Measurements from ENCODE around the gene NASP.
"Not testable (repeated sequence)": the region's sequence is repeated elsewhere in the genome, so short reads cannot be mapped to it uniquely, and the experiment has no call there.

NASP gene

GRCh38 chr1:45589861-45590260, 6.0 kb downstream of the NASP start:
- H3K27me3 ChIP-seq (ENCODE audit: insufficient read depth, low read depth) = no peaks in the 10 kb centered on the region
- no peak overlapping the region for H2AFZ ChIP-seq (ENCODE audit: low read depth)
- no peak overlapping the region for H3K4me3 ChIP-seq (IDR thresholded peaks at IDR 0.05; ENCODE audit: insufficient read depth, low read depth, low read length)
- H3K4me1 ChIP-seq (ENCODE audit: low read depth, poor library complexity, severe bottlenecking) = peaks cover 34% of the 10 kb centered on the region
- peaks cover 90% of the 10 kb centered on the region for H3K79me2 ChIP-seq (ENCODE audit: insufficient read depth, low read depth)
- peaks cover 6% of the 10 kb centered on the region; the same call in 1 of the 2 replicates for H3K36me3 ChIP-seq (ENCODE audit: insufficient read depth)
- peaks cover 43% of the 10 kb centered on the region for H4K20me1 ChIP-seq (ENCODE audit: insufficient read depth)
- no peak for TF ChIP-seq CTCF (conservative IDR thresholded peaks at IDR 0.05; ENCODE audit: low read depth, low read length)
- no peak overlapping the region for H3K4me2 ChIP-seq
- H3K9ac ChIP-seq = no peak overlapping the region
- no peak overlapping the region for H3K27ac ChIP-seq

- Histone ChIP-seq H3K27me3 (ENCODE audit: insufficient read depth, low read depth) (no peaks in the 10 kb centered on the region), H3K4me1 (ENCODE audit: low read depth, poor library complexity, severe bottlenecking) (peaks cover 6% of the 10 kb centered on the region), H3K9ac (no peak overlapping the region), H3K36me3 (ENCODE audit: insufficient read depth) (peaks cover 6% of the 10 kb centered on the region; the same call in 1 of the 2 replicates), H3K27ac (no peak overlapping the region), H3K4me3 (IDR thresholded peaks at IDR 0.05; ENCODE audit: insufficient read depth, low read depth, low read length) (no peak overlapping the region), H2AFZ (ENCODE audit: low read depth) (no peak overlapping the region), H3K79me2 (ENCODE audit: insufficient read depth, low read depth) (peaks cover 85% of the 10 kb centered on the region), H3K4me2 (no peak overlapping the region), H4K20me1 (ENCODE audit: insufficient read depth) (peaks cover 21% of the 10 kb centered on the region)
- no peak for TF ChIP-seq CTCF (conservative IDR thresholded peaks at IDR 0.05; ENCODE audit: low read depth, low read length)
Measured at GRCh38 chr1:45594412-45594811, 10.6 kb downstream of the NASP start.

GRCh38 chr1:45596765-45597164, 12.9 kb downstream of the NASP start:
- not testable (repeated sequence) for H2AFZ ChIP-seq (ENCODE audit: low read depth); H3K4me2 ChIP-seq; H3K27me3 ChIP-seq (ENCODE audit: insufficient read depth, low read depth); H4K20me1 ChIP-seq (ENCODE audit: insufficient read depth); H3K27ac ChIP-seq; H3K4me3 ChIP-seq (IDR thresholded peaks at IDR 0.05; ENCODE audit: insufficient read depth, low read depth, low read length); H3K36me3 ChIP-seq (ENCODE audit: insufficient read depth); H3K9ac ChIP-seq
- Histone ChIP-seq H3K79me2 (ENCODE audit: insufficient read depth, low read depth) (peaks cover 83% of the 10 kb centered on the region), H3K4me1 (ENCODE audit: low read depth, poor library complexity, severe bottlenecking) (peaks cover 10% of the 10 kb centered on the region)

GRCh38 chr1:45604239-45604638, 20.4 kb downstream of the NASP start:
- no peak overlapping the region for H3K27ac ChIP-seq
- H4K20me1 ChIP-seq (ENCODE audit: insufficient read depth) = no peaks in the 10 kb centered on the region; the same call in 1 of the 2 replicates
- no peak overlapping the region for H3K4me3 ChIP-seq (IDR thresholded peaks at IDR 0.05; ENCODE audit: insufficient read depth, low read depth, low read length)
- no peak for TF ChIP-seq CTCF (conservative IDR thresholded peaks at IDR 0.05; ENCODE audit: low read depth, low read length)
- H3K4me1 ChIP-seq (ENCODE audit: low read depth, poor library complexity, severe bottlenecking) = peaks cover 10% of the 10 kb centered on the region
- H3K36me3 ChIP-seq (ENCODE audit: insufficient read depth) = peaks cover 9% of the 10 kb centered on the region; the same call in 1 of the 2 replicates
- H3K79me2 ChIP-seq (ENCODE audit: insufficient read depth, low read depth) = peaks cover 62% of the 10 kb centered on the region; the same call in 1 of the 2 replicates
- no peak overlapping the region for H2AFZ ChIP-seq (ENCODE audit: low read depth)
- H3K4me2 ChIP-seq = no peak overlapping the region
- H3K9ac ChIP-seq = no peak overlapping the region
- no peaks in the 10 kb centered on the region for H3K27me3 ChIP-seq (ENCODE audit: insufficient read depth, low read depth)

- Histone ChIP-seq H3K79me2 (ENCODE audit: insufficient read depth, low read depth) (peaks cover 32% of the 10 kb centered on the region; the same call in 1 of the 2 replicates), H3K4me3 (IDR thresholded peaks at IDR 0.05; ENCODE audit: insufficient read depth, low read depth, low read length) (no peak overlapping the region), H3K27me3 (ENCODE audit: insufficient read depth, low read depth) (no peaks in the 10 kb centered on the region), H2AFZ (ENCODE audit: low read depth) (no peak overlapping the region), H3K27ac (no peak overlapping the region; the same call in 1 of the 2 replicates), H4K20me1 (ENCODE audit: insufficient read depth) (no peaks in the 10 kb centered on the region), H3K36me3 (ENCODE audit: insufficient read depth) (peaks cover 9% of the 10 kb centered on the region; the same call in 1 of the 2 replicates), H3K4me1 (ENCODE audit: low read depth, poor library complexity, severe bottlenecking) (no peaks in the 10 kb centered on the region), H3K9ac (no peak overlapping the region), H3K4me2 (no peak overlapping the region)
- no peak for TF ChIP-seq CTCF (conservative IDR thresholded peaks at IDR 0.05; ENCODE audit: low read depth, low read length)
Measured at GRCh38 chr1:45607404-45608074, 23.7 kb downstream of the NASP start.
